GM23338 (cell line): ENCODE results near the gene NT5DC3. TPM values are rescaled to one million over a fixed set of nuclear protein-coding genes. Genes with fewer than 3 reads are reported as not detected.

Experiments used
- ATAC-seq: fragments of 200-7000 bp; cut with Tn5 transposase; 3 replicates; pipeline ENCODE4 v1.9.1; 2020
- DNase-seq: peaks from one replicate; pipeline ENCODE4 v3.0.0-alpha.2; 2015; ENCODE audit warnings: low spot score
- H2AFZ ChIP-seq: fragments of 200-600 bp; sonication (generic); 2 replicates; pipeline ENCODE4 v1.8.0; 2016; ENCODE audit warnings: antibody characterized with exemption, mild to moderate bottlenecking, moderate library complexity
- H3F3A ChIP-seq: fragments of 200-600 bp; sonication (generic); replicated peaks from 2 replicates; pipeline ENCODE4 v1.8.0; 2017; ENCODE audit warnings: antibody characterized with exemption, mixed run types, low read depth
- H3K27ac ChIP-seq: fragments of 200-600 bp; sonication (generic); 2 replicates; pipeline ENCODE4 v1.6.1; 2016; ENCODE audit warnings: low read depth
- H3K27me3 ChIP-seq: fragments of 200-600 bp; sonication (generic); 2 replicates; pipeline ENCODE4 v1.8.0; 2016; ENCODE audit warnings: mild to moderate bottlenecking, mixed run types, moderate library complexity; ENCODE audit not compliant: insufficient read depth
- H3K36me3 ChIP-seq: fragments of 200-600 bp; sonication (generic); 2 replicates; pipeline ENCODE4 v1.8.0; 2016; ENCODE audit warnings: mild to moderate bottlenecking; ENCODE audit not compliant: insufficient read depth
- H3K4me1 ChIP-seq: fragments of 200-600 bp; sonication (generic); 2 replicates; pipeline ENCODE4 v1.8.0; 2016; ENCODE audit warnings: mild to moderate bottlenecking, moderate library complexity; ENCODE audit not compliant: insufficient read depth
- H3K4me2 ChIP-seq: fragments of 200-600 bp; sonication (generic); 2 replicates; pipeline ENCODE4 v1.7.1; 2017; ENCODE audit warnings: mixed run types
- H3K4me3 ChIP-seq: fragments of 200-600 bp; sonication (generic); 2 replicates; pipeline ENCODE4 v1.6.1; 2016; ENCODE audit warnings: mixed run types
- H3K79me2 ChIP-seq: fragments of 200-600 bp; sonication (generic); replicated peaks from 2 replicates; pipeline ENCODE4 v1.8.0; 2017; ENCODE audit warnings: mild to moderate bottlenecking; ENCODE audit not compliant: insufficient read depth
- H3K9me2 ChIP-seq: fragments of 200-600 bp; sonication (generic); 2 replicates; pipeline ENCODE4 v1.8.0; 2017; ENCODE audit not compliant: insufficient read depth
- H4K20me1 ChIP-seq: fragments of 200-600 bp; sonication (generic); replicated peaks from 2 replicates; pipeline ENCODE4 v1.8.0; 2017; ENCODE audit warnings: mild to moderate bottlenecking; ENCODE audit not compliant: insufficient read depth
- H3K27ac Mint-ChIP-seq: 2 replicates; pipeline ENCODE4 v1.8.0; 2020; ENCODE audit warnings: inconsistent platforms, mild to moderate bottlenecking, moderate library complexity, mixed read lengths
- H3K27me3 Mint-ChIP-seq: 3 replicates; pipeline ENCODE4 v1.8.0; 2022; ENCODE audit warnings: low read depth, mild to moderate bottlenecking, moderate library complexity, mixed read lengths, inconsistent platforms; ENCODE audit not compliant: insufficient read depth, poor library complexity
- H3K36me3 Mint-ChIP-seq: 3 replicates; pipeline ENCODE4 v1.8.0; 2021; ENCODE audit warnings: low read depth, mild to moderate bottlenecking, inconsistent platforms, moderate library complexity, mixed read lengths
- H3K4me1 Mint-ChIP-seq: 3 replicates; pipeline ENCODE4 v1.8.0; 2020; ENCODE audit warnings: mild to moderate bottlenecking, inconsistent platforms, mixed read lengths
- H3K4me3 Mint-ChIP-seq: 3 replicates; pipeline ENCODE4 v1.8.0; 2021; ENCODE audit warnings: moderate library complexity, mild to moderate bottlenecking, inconsistent platforms, mixed read lengths
- H3K9me3 Mint-ChIP-seq: 3 replicates; pipeline ENCODE4 v1.8.0; 2020; ENCODE audit warnings: moderate library complexity, mild to moderate bottlenecking, inconsistent platforms, mixed read lengths
- CREB1 ChIP-seq: fragments of 250-450 bp; sonication (Bioruptor Pico); IDR thresholded peaks from 2 replicates; pipeline ENCODE4 v1.5.0; 2020; ENCODE audit warnings: low read depth, mild to moderate bottlenecking, moderate library complexity
- CTCF ChIP-seq, 2 experiments: fragments of 200-600 bp in 1 of 2; sonication (generic) in 1 of 2; conservative IDR thresholded peaks; 2 replicates each; pipeline versions ENCODE4 v1.5.1 to v1.6.1; 2016 to 2017; ENCODE audit warnings: antibody characterized with exemption in 2 of 2, low read depth in 2 of 2, mild to moderate bottlenecking in 2 of 2, moderate library complexity in 1 of 2
- POLR2AphosphoS5 ChIP-seq: IDR thresholded peaks from 2 replicates; pipeline ENCODE4 v1.6.1; 2016; ENCODE audit warnings: antibody characterized with exemption, low read depth
- polyA plus RNA-seq: library from polyadenylated mRNA; unstranded; fragments of >200 nt; fragmentation: Nextera tagmentation; extraction: Ambion mirVana; gene quantifications from 2 replicates; pipeline ENCODE4 v1.2.1, GENCODE V29; 2016
- total RNA-seq: library from RNA; depleted of rRNA; stranded (reverse); fragments of >200 nt; shearing (Covaris generic); gene quantifications from 2 replicates; pipeline ENCODE4 v1.2.3, GENCODE V29; 2014
- TF ChIP-seq, protein P1 (sequence below): IDR thresholded peaks from one replicate; pipeline ENCODE4 v1.6.1; 2018; ENCODE audit warnings: antibody characterized with exemption; ENCODE audit not compliant: unreplicated experiment

NT5DC3 gene
- total and polyA plus RNA-seq, 2 experiments from 2014 or later, result 2.2 to 12.5 TPM

DNA sequence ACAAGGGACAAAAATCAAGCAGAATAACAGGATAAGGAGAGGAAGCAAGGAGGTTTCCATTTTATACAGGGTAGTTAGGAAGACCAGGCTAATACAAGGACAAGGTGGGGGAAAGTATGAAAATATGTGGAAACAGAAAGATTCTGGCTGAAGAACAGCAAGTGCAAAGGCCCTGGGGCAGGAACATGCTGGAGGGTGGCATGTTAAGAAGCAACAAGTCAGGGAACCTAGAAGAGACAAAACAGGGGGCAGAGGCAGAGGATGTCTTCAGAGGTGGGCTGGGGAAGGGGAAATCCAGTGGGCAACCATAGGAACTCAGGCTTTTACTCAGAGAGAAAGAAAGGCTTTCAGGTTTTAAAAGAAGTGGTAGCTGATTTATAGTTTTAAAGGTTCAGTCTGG, 54.8 kb downstream of the NT5DC3 start (continued):
- TF ChIP-seq, protein P1, sequence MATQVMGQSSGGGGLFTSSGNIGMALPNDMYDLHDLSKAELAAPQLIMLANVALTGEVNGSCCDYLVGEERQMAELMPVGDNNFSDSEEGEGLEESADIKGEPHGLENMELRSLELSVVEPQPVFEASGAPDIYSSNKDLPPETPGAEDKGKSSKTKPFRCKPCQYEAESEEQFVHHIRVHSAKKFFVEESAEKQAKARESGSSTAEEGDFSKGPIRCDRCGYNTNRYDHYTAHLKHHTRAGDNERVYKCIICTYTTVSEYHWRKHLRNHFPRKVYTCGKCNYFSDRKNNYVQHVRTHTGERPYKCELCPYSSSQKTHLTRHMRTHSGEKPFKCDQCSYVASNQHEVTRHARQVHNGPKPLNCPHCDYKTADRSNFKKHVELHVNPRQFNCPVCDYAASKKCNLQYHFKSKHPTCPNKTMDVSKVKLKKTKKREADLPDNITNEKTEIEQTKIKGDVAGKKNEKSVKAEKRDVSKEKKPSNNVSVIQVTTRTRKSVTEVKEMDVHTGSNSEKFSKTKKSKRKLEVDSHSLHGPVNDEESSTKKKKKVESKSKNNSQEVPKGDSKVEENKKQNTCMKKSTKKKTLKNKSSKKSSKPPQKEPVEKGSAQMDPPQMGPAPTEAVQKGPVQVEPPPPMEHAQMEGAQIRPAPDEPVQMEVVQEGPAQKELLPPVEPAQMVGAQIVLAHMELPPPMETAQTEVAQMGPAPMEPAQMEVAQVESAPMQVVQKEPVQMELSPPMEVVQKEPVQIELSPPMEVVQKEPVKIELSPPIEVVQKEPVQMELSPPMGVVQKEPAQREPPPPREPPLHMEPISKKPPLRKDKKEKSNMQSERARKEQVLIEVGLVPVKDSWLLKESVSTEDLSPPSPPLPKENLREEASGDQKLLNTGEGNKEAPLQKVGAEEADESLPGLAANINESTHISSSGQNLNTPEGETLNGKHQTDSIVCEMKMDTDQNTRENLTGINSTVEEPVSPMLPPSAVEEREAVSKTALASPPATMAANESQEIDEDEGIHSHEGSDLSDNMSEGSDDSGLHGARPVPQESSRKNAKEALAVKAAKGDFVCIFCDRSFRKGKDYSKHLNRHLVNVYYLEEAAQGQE, result no peak
- TF ChIP-seq POLR2AphosphoS5, result no peak

DNA sequence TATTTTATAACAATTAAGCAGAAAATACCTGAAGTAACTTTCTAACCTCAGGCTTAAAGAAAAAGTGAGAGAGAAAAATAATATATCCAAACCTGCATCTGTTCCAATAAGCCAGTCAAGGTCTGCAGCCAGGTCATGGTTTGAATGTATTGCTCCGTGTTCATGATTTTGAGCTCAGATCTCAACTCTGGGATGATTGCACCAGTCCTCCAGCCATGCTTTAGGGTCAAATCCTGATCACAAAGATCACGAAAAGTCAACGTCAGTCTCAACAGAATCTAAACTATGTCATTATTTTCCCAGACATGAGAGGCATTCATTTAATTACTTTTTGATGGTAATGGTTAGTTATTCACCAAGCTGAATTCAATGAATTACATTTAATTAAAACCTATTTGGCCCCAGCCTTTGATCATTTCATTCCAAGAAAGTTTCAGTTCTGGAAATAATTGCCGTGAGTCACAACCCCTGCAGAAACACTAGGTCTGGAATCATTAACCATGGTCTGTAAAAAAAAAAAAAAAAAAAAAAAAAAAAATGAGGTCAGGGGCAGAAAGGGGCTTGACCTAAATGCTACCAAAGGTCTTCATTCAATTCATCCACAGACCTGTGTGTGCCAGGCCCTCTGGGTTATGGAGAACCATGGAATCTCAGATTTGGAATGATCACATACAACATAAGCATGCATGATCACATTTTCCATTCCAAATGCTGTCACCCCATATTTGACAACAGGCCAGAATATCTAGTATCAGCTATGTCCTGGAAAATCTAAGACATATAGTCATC, 55.6 kb downstream of the NT5DC3 start:
- H3K27me3 Mint-ChIP-seq, result no peaks in the 10 kb centered on the region
- H3K27ac Mint-ChIP-seq, result no peak overlapping the region
- H3K36me3 ChIP-seq, result no peaks in the 10 kb centered on the region
- no peaks in the 10 kb centered on the region for H3F3A ChIP-seq
- no peak overlapping the region for H2AFZ ChIP-seq
- TF ChIP-seq, protein P1, result no peak
- TF ChIP-seq CTCF (conservative IDR thresholded peaks at IDR 0.05; ENCODE audit: low read depth in 2 of 2) (no peak), CREB1 (CRISPR knock-in tag) (no peak)
- H3K36me3 Mint-ChIP-seq, result peaks cover 21% of the 10 kb centered on the region; the same call in 2 of the 3 replicates
- H3K9me3 Mint-ChIP-seq, result no peaks in the 10 kb centered on the region
- H4K20me1 ChIP-seq, result no peaks in the 10 kb centered on the region
- H3K27me3 ChIP-seq, result no peaks in the 10 kb centered on the region
- no peaks in the 10 kb centered on the region for H3K4me1 ChIP-seq
- no peaks in the 10 kb centered on the region for H3K4me1 Mint-ChIP-seq
- ATAC-seq (no peak), DNase-seq (no peak)
- no peak overlapping the region for H3K4me3 Mint-ChIP-seq
- H3K4me3 ChIP-seq, result no peak overlapping the region
- no peaks in the 10 kb centered on the region for H3K79me2 ChIP-seq
- no peak overlapping the region for H3K4me2 ChIP-seq
- no peak overlapping the region for H3K27ac ChIP-seq
- no peaks in the 10 kb centered on the region for H3K9me2 ChIP-seq
